Measurements from ENCODE around the gene ATP9B.

The ATP9B gene

DNA sequence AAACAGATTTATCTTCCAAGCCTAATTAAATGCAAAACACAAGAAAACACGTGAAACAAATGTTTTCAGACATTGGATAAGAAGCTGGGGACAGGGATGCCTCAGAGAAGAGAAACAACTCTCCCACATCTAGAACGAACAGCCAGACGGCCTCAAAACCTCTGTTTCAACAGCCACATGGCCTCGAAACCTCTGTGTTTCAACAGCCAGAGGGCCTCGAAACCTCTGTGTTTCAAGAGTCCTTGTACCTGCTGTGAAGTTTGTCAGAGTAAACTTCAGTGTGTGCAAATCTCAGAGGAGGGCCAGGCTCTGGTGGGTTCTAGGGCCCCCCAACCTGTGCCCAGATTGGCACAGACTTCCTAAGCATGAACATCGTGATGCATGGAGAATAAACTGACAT lies 283.2 kb downstream of the ATP9B start:
- H3K4me3 ChIP-seq (replicated peaks; ENCODE audit: low read depth, low read length): no peak overlapping the region
- TF ChIP-seq, protein P1, sequence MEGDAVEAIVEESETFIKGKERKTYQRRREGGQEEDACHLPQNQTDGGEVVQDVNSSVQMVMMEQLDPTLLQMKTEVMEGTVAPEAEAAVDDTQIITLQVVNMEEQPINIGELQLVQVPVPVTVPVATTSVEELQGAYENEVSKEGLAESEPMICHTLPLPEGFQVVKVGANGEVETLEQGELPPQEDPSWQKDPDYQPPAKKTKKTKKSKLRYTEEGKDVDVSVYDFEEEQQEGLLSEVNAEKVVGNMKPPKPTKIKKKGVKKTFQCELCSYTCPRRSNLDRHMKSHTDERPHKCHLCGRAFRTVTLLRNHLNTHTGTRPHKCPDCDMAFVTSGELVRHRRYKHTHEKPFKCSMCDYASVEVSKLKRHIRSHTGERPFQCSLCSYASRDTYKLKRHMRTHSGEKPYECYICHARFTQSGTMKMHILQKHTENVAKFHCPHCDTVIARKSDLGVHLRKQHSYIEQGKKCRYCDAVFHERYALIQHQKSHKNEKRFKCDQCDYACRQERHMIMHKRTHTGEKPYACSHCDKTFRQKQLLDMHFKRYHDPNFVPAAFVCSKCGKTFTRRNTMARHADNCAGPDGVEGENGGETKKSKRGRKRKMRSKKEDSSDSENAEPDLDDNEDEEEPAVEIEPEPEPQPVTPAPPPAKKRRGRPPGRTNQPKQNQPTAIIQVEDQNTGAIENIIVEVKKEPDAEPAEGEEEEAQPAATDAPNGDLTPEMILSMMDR (IDR thresholded peaks at IDR 0.05; ENCODE audit: low read depth, low read length, missing control alignments): no peak
- no peak for DNase-seq (ENCODE audit: extremely low read depth, low read depth)

DNA sequence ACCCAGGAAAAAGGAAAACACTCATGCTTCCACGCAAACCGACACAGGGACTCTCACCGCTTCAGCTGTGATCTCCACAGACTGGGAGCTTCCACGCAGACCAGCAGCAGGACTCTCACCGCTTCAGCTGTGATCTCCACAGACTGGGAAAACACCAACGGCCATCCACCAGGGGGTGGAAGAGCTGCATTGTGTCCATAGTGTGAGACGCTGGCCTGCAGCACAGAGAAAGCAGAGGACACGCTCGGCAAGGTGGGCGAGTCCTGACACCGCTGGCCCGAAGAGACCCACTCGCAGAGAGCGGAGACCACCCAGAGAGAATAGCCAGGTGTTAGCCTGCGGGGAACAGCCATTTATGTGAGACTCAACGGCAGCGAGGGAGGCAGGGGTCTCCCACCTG lies 284.1 kb downstream of the ATP9B start:
- TF ChIP-seq, protein P1 (IDR thresholded peaks at IDR 0.05; ENCODE audit: low read depth, low read length, missing control alignments): peak; percentile 34
- no peak overlapping the region for H3K4me3 ChIP-seq (replicated peaks; ENCODE audit: low read depth, low read length)
- DNase-seq (ENCODE audit: extremely low read depth, low read depth): no peak

DNA sequence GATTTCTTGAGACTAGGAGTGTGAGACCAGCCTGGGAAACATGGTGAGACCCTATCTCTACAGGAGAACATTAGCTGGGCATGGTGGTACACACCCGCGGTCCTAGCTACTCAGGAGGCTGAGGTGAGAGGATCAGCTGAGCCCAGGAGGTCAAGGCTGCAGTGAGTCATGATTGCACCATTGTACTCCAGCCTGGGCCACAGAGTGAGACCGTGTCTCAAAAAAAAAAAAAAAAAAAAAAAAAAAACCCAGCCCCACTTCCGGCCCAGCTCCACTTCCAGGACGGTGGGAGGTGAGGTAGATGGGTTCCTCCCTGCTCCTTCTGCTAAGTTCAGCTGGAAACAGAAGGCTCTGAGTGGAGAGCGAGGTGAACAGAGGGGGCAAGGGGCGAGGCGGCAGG lies 285.2 kb downstream of the ATP9B start:
- H3K4me3 ChIP-seq (replicated peaks; ENCODE audit: low read depth, low read length): no peak overlapping the region
- TF ChIP-seq, protein P1 (IDR thresholded peaks at IDR 0.05; ENCODE audit: low read depth, low read length, missing control alignments): no peak
- no peak for DNase-seq (ENCODE audit: extremely low read depth, low read depth)

DNA sequence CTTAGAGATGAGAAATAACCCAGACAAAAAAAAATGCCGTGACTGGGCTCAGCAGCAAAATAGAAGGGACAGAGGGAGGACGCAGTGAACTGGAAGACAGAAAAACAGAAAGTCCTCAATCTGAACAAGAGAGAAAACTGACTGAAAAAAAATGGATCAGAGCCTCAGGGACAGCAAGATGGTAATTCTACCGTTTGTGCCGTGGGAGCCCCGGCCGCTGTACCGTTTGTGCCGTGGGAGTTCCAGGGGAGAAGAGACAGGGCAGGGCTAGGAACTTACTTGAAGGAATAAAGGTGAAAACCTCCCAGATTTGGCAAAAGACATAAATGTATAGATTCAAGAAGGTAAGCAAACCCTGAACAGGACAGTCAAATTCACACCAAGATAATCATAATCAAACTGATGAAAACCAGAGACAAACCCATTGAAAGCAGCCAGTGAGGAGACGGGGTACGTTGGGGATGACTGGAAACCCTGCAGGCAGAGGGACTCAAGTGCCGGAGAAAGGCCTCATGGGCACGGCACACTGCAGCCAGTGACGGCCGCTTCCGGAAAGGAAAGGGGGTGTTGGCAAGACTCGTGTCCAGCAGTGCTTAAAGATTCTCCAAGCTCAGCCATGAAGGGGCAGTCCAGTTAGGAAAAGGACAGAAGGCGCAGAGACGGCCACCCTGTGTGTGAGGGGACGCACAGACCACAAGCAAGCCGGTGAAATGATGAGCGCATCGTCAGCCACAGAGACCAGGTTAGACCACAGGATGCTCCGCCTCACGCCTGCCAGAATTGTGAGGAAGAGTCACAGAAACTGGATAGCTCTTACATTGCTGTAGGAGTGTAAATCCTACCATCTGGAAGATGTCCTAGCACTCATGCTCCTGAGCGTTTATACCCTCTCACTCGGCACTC lies 286.5 kb downstream of the ATP9B start:
- no peak for DNase-seq (ENCODE audit: extremely low read depth, low read depth)
- TF ChIP-seq, protein P1 (IDR thresholded peaks at IDR 0.05; ENCODE audit: low read depth, low read length, missing control alignments): no peak

DNA sequence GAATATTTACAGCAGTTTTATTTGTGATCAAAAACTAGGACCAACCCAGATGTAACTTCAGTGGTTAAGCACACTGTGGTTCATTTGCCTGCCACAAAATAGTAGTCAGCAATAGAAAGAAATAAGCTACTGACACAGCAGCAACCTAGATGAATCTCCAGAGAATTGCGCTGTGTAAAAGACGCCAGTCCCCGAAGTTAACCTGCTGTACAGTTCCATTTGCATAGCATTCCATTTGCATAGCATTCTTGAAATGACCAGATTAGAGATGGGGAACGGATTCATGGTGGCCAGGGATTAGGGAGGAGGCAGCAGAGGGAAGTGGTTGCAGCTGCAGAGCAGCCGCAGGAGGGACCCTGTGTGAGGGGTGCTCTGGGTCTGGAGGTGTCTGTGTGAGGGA lies 287.2 kb downstream of the ATP9B start:
- DNase-seq (ENCODE audit: extremely low read depth, low read depth): no peak
- TF ChIP-seq, protein P1 (IDR thresholded peaks at IDR 0.05; ENCODE audit: low read depth, low read length, missing control alignments): no peak
- no peak overlapping the region for H3K4me3 ChIP-seq (replicated peaks; ENCODE audit: low read depth, low read length)

More for the DNA sequence above, 286.5 kb downstream of the ATP9B start:
- H3K4me3 ChIP-seq (replicated peaks; ENCODE audit: low read depth, low read length): no peak overlapping the region

DNA sequence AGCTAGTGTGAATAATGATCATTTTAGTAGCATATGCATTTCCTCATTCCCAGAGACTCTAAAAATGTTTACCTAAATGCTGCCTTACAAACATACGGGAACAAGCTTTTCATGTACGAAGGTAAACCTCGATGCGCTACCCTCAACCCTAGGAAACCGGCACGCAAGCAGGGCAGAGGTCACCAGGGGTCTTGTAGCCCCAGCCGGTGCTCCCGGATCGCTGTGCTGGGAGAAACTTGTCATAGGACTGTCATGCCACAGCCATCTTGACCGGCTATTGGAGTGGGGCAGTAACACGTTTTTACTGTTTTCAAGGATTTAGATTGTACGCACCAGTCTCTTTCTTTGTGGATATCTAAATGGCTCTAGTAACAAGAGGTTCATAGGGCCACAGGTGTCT lies 291.7 kb downstream of the ATP9B start:
- H3K4me3 ChIP-seq (replicated peaks; ENCODE audit: low read depth, low read length): no peak overlapping the region
- TF ChIP-seq, protein P1 (IDR thresholded peaks at IDR 0.05; ENCODE audit: low read depth, low read length, missing control alignments): no peak
- DNase-seq (ENCODE audit: extremely low read depth, low read depth): no peak

Data from HFF-Myc (cell line).